ENCODE measurements around the gene PER1. TPM values are rescaled to one million over a fixed set of nuclear protein-coding genes. Genes with fewer than 3 reads are reported as not detected.

Gene PER1
- total RNA-seq, 4 donors from 2014 or later, result 127 to 263 (median 168) TPM

DNA sequence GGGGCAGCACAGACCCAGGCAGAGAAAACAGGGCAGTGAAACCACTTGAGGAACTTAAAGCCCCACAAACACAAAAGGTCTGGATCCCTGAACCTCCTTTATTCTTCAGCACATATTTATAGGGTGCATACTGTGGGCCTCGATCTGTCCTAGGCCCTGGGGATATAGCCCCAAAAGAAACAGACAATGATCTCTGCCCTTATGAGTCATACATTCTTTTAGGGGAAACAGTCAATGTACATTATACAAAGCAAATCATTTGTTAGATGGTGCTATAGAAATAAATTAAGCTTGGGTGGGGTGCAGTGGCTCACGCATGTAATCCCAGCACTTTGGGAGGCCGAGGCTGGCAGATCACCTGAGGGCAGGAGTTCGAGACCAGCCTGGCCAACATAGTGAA is 18.3 kb downstream of the PER1 start:
- peaks cover 0 to 20% (median 0%) of the 10 kb centered on the region in 4 donors for H3K27me3 ChIP-seq
- peaks cover 8 to 14% (median 12%) of the 10 kb centered on the region in 4 donors for H3K4me1 ChIP-seq
- H3K4me3 ChIP-seq, result no peak overlapping the region
- H3K27ac ChIP-seq (replicated peaks in 1 of 4), result no peak overlapping the region
- no peaks in the 10 kb centered on the region for H3K9me3 ChIP-seq
- H3K36me3 ChIP-seq, result no peaks in the 10 kb centered on the region
- intact Hi-C loops (cut with DNase I), result no loop called here
- DNase-seq (ENCODE audit: extremely low spot score), result no peak
- 89% methylated on average over 4 of the region's 4 CpGs for WGBS
- TF ChIP-seq, protein P1, sequence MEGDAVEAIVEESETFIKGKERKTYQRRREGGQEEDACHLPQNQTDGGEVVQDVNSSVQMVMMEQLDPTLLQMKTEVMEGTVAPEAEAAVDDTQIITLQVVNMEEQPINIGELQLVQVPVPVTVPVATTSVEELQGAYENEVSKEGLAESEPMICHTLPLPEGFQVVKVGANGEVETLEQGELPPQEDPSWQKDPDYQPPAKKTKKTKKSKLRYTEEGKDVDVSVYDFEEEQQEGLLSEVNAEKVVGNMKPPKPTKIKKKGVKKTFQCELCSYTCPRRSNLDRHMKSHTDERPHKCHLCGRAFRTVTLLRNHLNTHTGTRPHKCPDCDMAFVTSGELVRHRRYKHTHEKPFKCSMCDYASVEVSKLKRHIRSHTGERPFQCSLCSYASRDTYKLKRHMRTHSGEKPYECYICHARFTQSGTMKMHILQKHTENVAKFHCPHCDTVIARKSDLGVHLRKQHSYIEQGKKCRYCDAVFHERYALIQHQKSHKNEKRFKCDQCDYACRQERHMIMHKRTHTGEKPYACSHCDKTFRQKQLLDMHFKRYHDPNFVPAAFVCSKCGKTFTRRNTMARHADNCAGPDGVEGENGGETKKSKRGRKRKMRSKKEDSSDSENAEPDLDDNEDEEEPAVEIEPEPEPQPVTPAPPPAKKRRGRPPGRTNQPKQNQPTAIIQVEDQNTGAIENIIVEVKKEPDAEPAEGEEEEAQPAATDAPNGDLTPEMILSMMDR (IDR thresholded peaks at IDR 0.05), result no peak
- TF ChIP-seq EP300 (IDR thresholded peaks at IDR 0.05), result no peak

DNA sequence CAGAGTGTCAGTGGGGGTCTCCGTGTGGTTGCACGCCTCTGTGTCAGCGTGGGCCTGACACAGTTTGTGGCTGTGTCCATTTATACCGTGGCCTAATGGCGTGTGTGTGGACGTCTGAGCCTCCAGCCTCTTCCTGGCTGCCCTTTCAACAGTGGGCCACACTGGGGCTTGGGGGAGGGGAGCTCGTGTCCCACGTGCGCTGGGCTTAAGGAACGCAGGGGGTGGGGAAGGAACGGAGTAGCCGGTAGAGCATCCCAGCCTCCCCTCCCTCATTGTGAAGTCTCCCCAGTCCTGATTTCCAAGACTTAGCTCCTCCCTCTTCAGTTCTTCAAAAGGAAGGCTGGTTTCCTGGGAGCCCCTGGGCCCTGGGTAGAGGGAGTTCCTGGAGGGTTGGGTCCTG is 18.8 kb downstream of the PER1 start:
- WGBS, result 66% methylated on average over 9 of the region's 12 CpGs
- Histone ChIP-seq H3K4me1 (peaks cover 6 to 8% (median 8%) of the 10 kb centered on the region in 4 donors), H3K27me3 (peaks cover 0 to 25% (median 0%) of the 10 kb centered on the region in 4 donors), H3K9me3 (no peaks in the 10 kb centered on the region), H3K36me3 (no peaks in the 10 kb centered on the region), H3K4me3 (no peak overlapping the region), H3K27ac (replicated peaks in 1 of 4) (no peak overlapping the region)
- TF ChIP-seq, protein P1 (IDR thresholded peaks at IDR 0.05), result no peak
- TF ChIP-seq EP300 (IDR thresholded peaks at IDR 0.05) (no peak), POLR2A (IDR thresholded peaks at IDR 0.05; ENCODE audit: low read depth) (no peak), POLR2AphosphoS5 (IDR thresholded peaks at IDR 0.05) (no peak)
- DNase-seq (ENCODE audit: extremely low spot score), result no peak
- intact Hi-C loops (cut with DNase I), result no loop called here

DNA sequence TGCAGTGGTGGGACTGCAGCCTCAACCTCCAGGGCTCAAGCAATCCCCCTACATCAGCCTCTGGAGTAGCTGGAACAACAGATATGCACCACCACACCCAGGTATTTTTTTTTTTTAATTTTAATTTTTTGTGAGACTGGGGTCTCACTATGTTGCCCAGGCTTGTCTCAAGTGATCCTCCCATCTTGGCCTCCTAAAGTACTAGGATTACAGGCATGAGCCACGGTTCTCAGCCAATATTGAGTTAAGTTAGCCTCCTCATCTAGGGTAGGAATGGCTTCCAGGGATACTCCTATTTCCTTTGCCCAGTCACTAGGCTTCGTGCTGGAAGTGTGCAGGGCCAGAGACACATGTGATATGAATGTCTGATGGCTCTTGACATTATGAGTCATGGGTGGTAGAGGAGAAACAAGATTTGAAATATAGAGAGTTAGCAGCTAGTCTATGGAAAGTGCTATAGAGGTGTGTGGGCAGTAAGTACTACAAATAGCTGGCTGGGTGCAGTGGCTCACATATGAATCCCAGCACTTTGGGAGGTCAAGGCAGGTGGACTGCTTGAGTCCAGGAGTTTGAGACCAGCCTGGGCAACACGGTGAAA is 20.3 kb downstream of the PER1 start:
- TF ChIP-seq POLR2A (IDR thresholded peaks at IDR 0.05; ENCODE audit: low read depth), result no peak
- TF ChIP-seq EP300 (IDR thresholded peaks at IDR 0.05), result no peak
- TF ChIP-seq POLR2AphosphoS5 (IDR thresholded peaks at IDR 0.05), result no peak
- TF ChIP-seq, protein P1 (IDR thresholded peaks at IDR 0.05), result no peak
- no peak for DNase-seq (ENCODE audit: extremely low spot score)
- WGBS, result 83% methylated on average over 3 of the region's 3 CpGs
- H3K4me3 ChIP-seq, result no peak overlapping the region
- no peaks in the 10 kb centered on the region for H3K36me3 ChIP-seq
- intact Hi-C loops (cut with DNase I), result no loop called here
- no peaks in the 10 kb centered on the region for H3K9me3 ChIP-seq
- no peak overlapping the region for H3K27ac ChIP-seq (replicated peaks in 1 of 4)
- H3K27me3 ChIP-seq, result peaks cover 0 to 35% (median 0%) of the 10 kb centered on the region in 4 donors
- H3K4me1 ChIP-seq, result peaks cover 6 to 8% (median 7%) of the 10 kb centered on the region in 4 donors

DNA sequence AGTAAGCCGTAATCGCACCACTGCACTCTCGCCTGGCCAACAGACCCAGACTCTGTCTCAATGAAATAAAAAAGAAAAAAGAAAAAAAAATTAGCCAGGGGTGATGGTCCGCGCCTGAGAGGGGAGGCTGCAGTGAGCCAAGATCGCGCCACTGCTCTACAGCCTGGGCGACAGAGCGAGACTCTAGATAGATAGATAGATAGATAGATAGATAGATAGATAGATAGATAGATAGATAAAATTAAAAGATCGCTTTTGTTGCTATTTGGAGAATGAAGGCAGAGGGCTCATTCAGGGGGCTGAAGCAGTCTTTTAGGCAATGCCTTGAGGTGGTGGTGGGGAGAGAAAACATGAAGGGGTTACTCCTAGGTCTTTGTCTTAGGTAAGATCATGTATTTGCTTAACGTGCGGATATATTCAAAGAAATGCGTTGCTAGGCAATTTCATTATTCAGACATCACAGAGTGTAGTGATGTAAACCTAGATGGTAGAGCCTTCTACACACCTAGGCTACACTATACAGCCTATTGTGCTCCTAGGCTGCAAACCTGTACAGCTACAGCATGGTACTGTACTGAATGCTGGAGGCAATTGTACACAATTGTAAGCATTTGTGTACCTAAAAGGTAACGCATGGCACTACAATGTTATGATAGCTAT is 23.9 kb downstream of the PER1 start:
- TF ChIP-seq, protein P1 (IDR thresholded peaks at IDR 0.05), result no peak
- TF ChIP-seq POLR2A (IDR thresholded peaks at IDR 0.05; ENCODE audit: low read depth) (no peak), POLR2AphosphoS5 (IDR thresholded peaks at IDR 0.05) (no peak), EP300 (IDR thresholded peaks at IDR 0.05) (no peak)
- no peak for DNase-seq (ENCODE audit: extremely low spot score)
- H3K4me1 ChIP-seq, result peaks cover 33 to 45% (median 44%) of the 10 kb centered on the region in 4 donors
- no peak overlapping the region for H3K4me3 ChIP-seq
- H3K27me3 ChIP-seq, result peaks cover 0 to 55% (median 21%) of the 10 kb centered on the region in 4 donors
- no peaks in the 10 kb centered on the region for H3K36me3 ChIP-seq
- no peak overlapping the region for H3K27ac ChIP-seq (replicated peaks in 1 of 4)
- 80% methylated on average over 14 of the region's 14 CpGs for WGBS
- H3K9me3 ChIP-seq, result no peaks in the 10 kb centered on the region
- intact Hi-C loops (cut with DNase I), result no loop called here

Measured in esophagus muscularis mucosa (tissue), 4 donors.